ENCODE results near the gene CHST12. TPM values are rescaled to one million over a fixed set of nuclear protein-coding genes. Genes with fewer than 3 reads are reported as not detected.

CHST12 gene
- total and polyA plus RNA-seq, 5 donors from 2014 or later: 14.1 to 27.8 (median 20.2) TPM

- H3K27me3 ChIP-seq (ENCODE audit: control insufficient read depth, insufficient read depth, low read length): no peaks in the 10 kb centered on the region
- H3K4me3 Mint-ChIP-seq: peak overlapping the region in 1 of 4 donors; percentile 29
- H3K27ac Mint-ChIP-seq: peak overlapping the region in 2 of 3 donors; percentile 23 to 53
- peaks cover 11% of the 10 kb centered on the region for H3K36me3 Mint-ChIP-seq
- H3K27ac ChIP-seq (ENCODE audit: insufficient read depth, low read length, poor library complexity, severe bottlenecking): no peak overlapping the region
- DNase-seq (no peak), ATAC-seq (ENCODE audit: low read depth in 2 of 2) (peak in 1 of 2 donors; percentile 50)
- peaks cover 9% of the 10 kb centered on the region for H3K4me1 ChIP-seq (ENCODE audit: control insufficient read depth, insufficient read depth, low read length, poor library complexity, severe bottlenecking)
- H3K9me3 Mint-ChIP-seq: no peaks in the 10 kb centered on the region
- H3K36me3 ChIP-seq (ENCODE audit: control insufficient read depth, insufficient read depth, low read length): no peaks in the 10 kb centered on the region
- H3K4me3 ChIP-seq (ENCODE audit: low read depth, low read length): no peak overlapping the region
- H3K4me1 Mint-ChIP-seq: peaks cover 14 to 41% (median 22%) of the 10 kb centered on the region in 4 donors
- no peaks in the 10 kb centered on the region for H3K27me3 Mint-ChIP-seq
- no peaks in the 10 kb centered on the region for H3K9me3 ChIP-seq (ENCODE audit: control insufficient read depth in 2 of 2, low read length in 2 of 2)
These were observed 14.6 kb downstream of the CHST12 start for GRCh38 chr7:2417981-2418481.

GRCh38 chr7:2420216-2420933 is 17.0 kb downstream of the CHST12 start:
- peaks cover 3% of the 10 kb centered on the region for H3K36me3 ChIP-seq (ENCODE audit: control insufficient read depth, insufficient read depth, low read length)
- peaks cover 11 to 28% (median 21%) of the 10 kb centered on the region in 4 donors for H3K4me1 Mint-ChIP-seq
- no peak overlapping the region for H3K27ac Mint-ChIP-seq
- no peaks in the 10 kb centered on the region for H3K9me3 ChIP-seq (ENCODE audit: control insufficient read depth in 2 of 2, low read length in 2 of 2)
- no peaks in the 10 kb centered on the region for H3K27me3 ChIP-seq (ENCODE audit: control insufficient read depth, insufficient read depth, low read length)
- H3K4me1 ChIP-seq (ENCODE audit: control insufficient read depth, insufficient read depth, low read length, poor library complexity, severe bottlenecking): peaks cover 6% of the 10 kb centered on the region
- H3K9me3 Mint-ChIP-seq: no peaks in the 10 kb centered on the region
- H3K27me3 Mint-ChIP-seq: no peaks in the 10 kb centered on the region
- ATAC-seq (ENCODE audit: low read depth in 2 of 2): no peak
- H3K27ac ChIP-seq (ENCODE audit: insufficient read depth, low read length, poor library complexity, severe bottlenecking): no peak overlapping the region
- no peak for DNase-seq
- H3K36me3 Mint-ChIP-seq: peaks cover 7% of the 10 kb centered on the region
- H3K4me3 Mint-ChIP-seq: no peak overlapping the region
- H3K4me3 ChIP-seq (ENCODE audit: low read depth, low read length): no peak overlapping the region

- peaks cover 3% of the 10 kb centered on the region for H3K36me3 ChIP-seq (ENCODE audit: control insufficient read depth, insufficient read depth, low read length)
- H3K9me3 ChIP-seq (ENCODE audit: control insufficient read depth in 2 of 2, low read length in 2 of 2): no peaks in the 10 kb centered on the region
- Mint-ChIP-seq H3K4me3 (no peak overlapping the region), H3K9me3 (peaks cover 0 to under 1% (median 0%) of the 10 kb centered on the region in 7 donors), H3K27me3 (no peaks in the 10 kb centered on the region), H3K4me1 (peaks cover 4 to 22% (median 13%) of the 10 kb centered on the region in 4 donors), H3K36me3 (peaks cover 7% of the 10 kb centered on the region), H3K27ac (no peak overlapping the region)
- DNase-seq (no peak), ATAC-seq (ENCODE audit: low read depth in 2 of 2) (no peak)
- peaks cover 6% of the 10 kb centered on the region for H3K4me1 ChIP-seq (ENCODE audit: control insufficient read depth, insufficient read depth, low read length, poor library complexity, severe bottlenecking)
- H3K27ac ChIP-seq (ENCODE audit: insufficient read depth, low read length, poor library complexity, severe bottlenecking): no peak overlapping the region
- H3K4me3 ChIP-seq (ENCODE audit: low read depth, low read length): no peak overlapping the region
- H3K27me3 ChIP-seq (ENCODE audit: control insufficient read depth, insufficient read depth, low read length): no peaks in the 10 kb centered on the region
These were observed 18.5 kb downstream of the CHST12 start for GRCh38 chr7:2421943-2422310.

DNA sequence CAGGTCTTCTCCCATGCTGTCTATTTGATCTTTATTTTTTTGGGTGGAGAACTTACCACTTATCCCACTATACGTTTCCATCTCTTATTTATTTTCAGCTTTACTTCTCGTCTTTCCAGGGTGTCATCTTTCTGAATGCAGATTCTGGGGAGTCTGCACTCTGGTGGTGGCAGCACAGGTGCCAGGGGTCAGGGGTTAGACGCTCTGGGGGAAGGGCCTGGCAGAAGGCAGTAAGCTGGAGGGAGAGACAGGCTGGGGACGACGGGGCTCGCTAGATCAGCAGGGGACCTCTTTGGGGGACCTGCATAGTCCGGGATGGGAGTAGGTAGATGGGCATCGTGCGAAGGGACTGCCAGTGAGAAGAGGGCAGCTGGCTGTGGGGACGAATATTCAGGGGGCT is 22.3 kb downstream of the CHST12 start:
- H3K27me3 Mint-ChIP-seq: no peaks in the 10 kb centered on the region
- DNase-seq: no peak
- Histone ChIP-seq H3K36me3 (ENCODE audit: control insufficient read depth, insufficient read depth, low read length) (peaks cover 5% of the 10 kb centered on the region), H3K9me3 (ENCODE audit: control insufficient read depth in 2 of 2, low read length in 2 of 2) (peaks cover 0 to 1% of the 10 kb centered on the region in 2 experiments), H3K4me3 (ENCODE audit: low read depth, low read length) (no peak overlapping the region), H3K4me1 (ENCODE audit: control insufficient read depth, insufficient read depth, low read length, poor library complexity, severe bottlenecking) (no peaks in the 10 kb centered on the region), H3K27ac (ENCODE audit: insufficient read depth, low read length, poor library complexity, severe bottlenecking) (no peak overlapping the region), H3K27me3 (ENCODE audit: control insufficient read depth, insufficient read depth, low read length) (no peaks in the 10 kb centered on the region)
- peaks cover 0 to 1% (median under 1%) of the 10 kb centered on the region in 7 donors for H3K9me3 Mint-ChIP-seq
- H3K4me3 Mint-ChIP-seq: no peak overlapping the region
- peaks cover 8% of the 10 kb centered on the region for H3K36me3 Mint-ChIP-seq
- H3K27ac Mint-ChIP-seq: peak overlapping the region in 2 of 3 donors; percentile 54 to 77
- ATAC-seq (ENCODE audit: low read depth in 2 of 2): no peak
- peaks cover 0 to 17% (median 11%) of the 10 kb centered on the region in 4 donors for H3K4me1 Mint-ChIP-seq

DNA sequence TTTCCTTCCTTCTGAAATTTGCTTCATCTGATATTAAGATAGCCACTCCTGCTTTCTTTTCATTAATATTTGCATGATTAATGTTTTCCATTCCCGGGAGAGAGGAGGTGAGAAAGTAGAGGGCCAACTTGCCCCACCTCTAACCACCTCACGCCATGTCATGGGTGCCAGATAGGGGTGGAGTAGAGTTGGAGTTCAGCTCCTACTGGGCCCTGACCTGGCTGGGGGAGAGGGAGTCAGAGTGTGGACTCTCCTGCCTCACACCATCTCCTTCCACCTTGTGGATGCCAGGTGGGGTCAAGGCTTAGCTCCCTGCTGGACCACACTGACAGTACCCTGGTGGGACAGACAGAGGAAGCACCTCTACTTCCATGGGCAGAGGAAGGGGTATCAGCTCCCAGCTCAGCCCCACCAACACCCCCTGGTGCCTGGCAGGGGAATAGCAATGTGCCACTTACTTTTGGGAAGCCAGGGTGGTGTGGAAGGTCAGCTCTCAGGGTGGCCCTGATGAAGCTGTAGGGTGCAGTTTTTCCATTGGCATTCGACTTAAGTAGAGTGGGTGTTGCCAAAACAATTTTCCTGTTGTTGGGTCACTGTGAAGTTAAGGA is 28.0 kb downstream of the CHST12 start:
- Mint-ChIP-seq H3K4me3 (no peak overlapping the region), H3K9me3 (peaks cover 0 to 6% (median 3%) of the 10 kb centered on the region in 7 donors), H3K27ac (peak overlapping the region in 1 of 3 donors; percentile 1), H3K27me3 (no peaks in the 10 kb centered on the region), H3K36me3 (peaks cover 20% of the 10 kb centered on the region), H3K4me1 (peaks cover 5 to 18% (median 9%) of the 10 kb centered on the region in 4 donors)
- Histone ChIP-seq H3K27me3 (ENCODE audit: control insufficient read depth, insufficient read depth, low read length) (no peaks in the 10 kb centered on the region), H3K9me3 (ENCODE audit: control insufficient read depth in 2 of 2, low read length in 2 of 2) (peaks cover 0 to 3% of the 10 kb centered on the region in 2 experiments), H3K4me3 (ENCODE audit: low read depth, low read length) (no peak overlapping the region), H3K4me1 (ENCODE audit: control insufficient read depth, insufficient read depth, low read length, poor library complexity, severe bottlenecking) (no peaks in the 10 kb centered on the region), H3K36me3 (ENCODE audit: control insufficient read depth, insufficient read depth, low read length) (peaks cover 23% of the 10 kb centered on the region), H3K27ac (ENCODE audit: insufficient read depth, low read length, poor library complexity, severe bottlenecking) (no peak overlapping the region)
- ATAC-seq (ENCODE audit: low read depth in 2 of 2) (peak; percentile 40 to 53), DNase-seq (peak; percentile 12 to 41 (median 38))

DNA sequence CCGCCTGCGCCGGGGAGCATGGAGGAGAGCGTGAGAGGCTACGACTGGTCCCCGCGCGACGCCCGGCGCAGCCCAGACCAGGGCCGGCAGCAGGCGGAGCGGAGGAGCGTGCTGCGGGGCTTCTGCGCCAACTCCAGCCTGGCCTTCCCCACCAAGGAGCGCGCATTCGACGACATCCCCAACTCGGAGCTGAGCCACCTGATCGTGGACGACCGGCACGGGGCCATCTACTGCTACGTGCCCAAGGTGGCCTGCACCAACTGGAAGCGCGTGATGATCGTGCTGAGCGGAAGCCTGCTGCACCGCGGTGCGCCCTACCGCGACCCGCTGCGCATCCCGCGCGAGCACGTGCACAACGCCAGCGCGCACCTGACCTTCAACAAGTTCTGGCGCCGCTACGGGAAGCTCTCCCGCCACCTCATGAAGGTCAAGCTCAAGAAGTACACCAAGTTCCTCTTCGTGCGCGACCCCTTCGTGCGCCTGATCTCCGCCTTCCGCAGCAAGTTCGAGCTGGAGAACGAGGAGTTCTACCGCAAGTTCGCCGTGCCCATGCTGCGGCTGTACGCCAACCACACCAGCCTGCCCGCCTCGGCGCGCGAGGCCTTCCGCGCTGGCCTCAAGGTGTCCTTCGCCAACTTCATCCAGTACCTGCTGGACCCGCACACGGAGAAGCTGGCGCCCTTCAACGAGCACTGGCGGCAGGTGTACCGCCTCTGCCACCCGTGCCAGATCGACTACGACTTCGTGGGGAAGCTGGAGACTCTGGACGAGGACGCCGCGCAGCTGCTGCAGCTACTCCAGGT is 29.7 kb downstream of the CHST12 start:
- H3K36me3 ChIP-seq (ENCODE audit: control insufficient read depth, insufficient read depth, low read length): peaks cover 35% of the 10 kb centered on the region
- H3K27ac Mint-ChIP-seq: no peak overlapping the region
- peaks cover 24% of the 10 kb centered on the region for H3K36me3 Mint-ChIP-seq

GRCh38 chr7:2433713-2434550 is 30.5 kb downstream of the CHST12 start:
- Histone ChIP-seq H3K27me3 (ENCODE audit: control insufficient read depth, insufficient read depth, low read length) (no peaks in the 10 kb centered on the region), H3K9me3 (ENCODE audit: control insufficient read depth in 2 of 2, low read length in 2 of 2) (peaks cover 0 to 3% of the 10 kb centered on the region in 2 experiments), H3K4me3 (ENCODE audit: low read depth, low read length) (no peak overlapping the region), H3K4me1 (ENCODE audit: control insufficient read depth, insufficient read depth, low read length, poor library complexity, severe bottlenecking) (no peaks in the 10 kb centered on the region), H3K36me3 (ENCODE audit: control insufficient read depth, insufficient read depth, low read length) (peaks cover 38% of the 10 kb centered on the region), H3K27ac (ENCODE audit: insufficient read depth, low read length, poor library complexity, severe bottlenecking) (no peak overlapping the region)
- no peak for DNase-seq
- Mint-ChIP-seq H3K27ac (no peak overlapping the region), H3K9me3 (peaks cover 0 to 6% (median 2%) of the 10 kb centered on the region in 7 donors), H3K4me1 (peaks cover 5 to 19% (median 7%) of the 10 kb centered on the region in 4 donors), H3K36me3 (peaks cover 24% of the 10 kb centered on the region), H3K4me3 (no peak overlapping the region), H3K27me3 (no peaks in the 10 kb centered on the region)
- ATAC-seq (ENCODE audit: low read depth in 2 of 2): no peak

More for the DNA sequence above, 29.7 kb downstream of the CHST12 start:
- Histone ChIP-seq H3K27me3 (ENCODE audit: control insufficient read depth, insufficient read depth, low read length) (no peaks in the 10 kb centered on the region), H3K4me3 (ENCODE audit: low read depth, low read length) (no peak overlapping the region), H3K4me1 (ENCODE audit: control insufficient read depth, insufficient read depth, low read length, poor library complexity, severe bottlenecking) (no peaks in the 10 kb centered on the region), H3K27ac (ENCODE audit: insufficient read depth, low read length, poor library complexity, severe bottlenecking) (no peak overlapping the region), H3K9me3 (ENCODE audit: control insufficient read depth in 2 of 2, low read length in 2 of 2) (peaks cover 0 to 3% of the 10 kb centered on the region in 2 experiments)
- DNase-seq: no peak
- Mint-ChIP-seq H3K27me3 (no peaks in the 10 kb centered on the region), H3K4me1 (peaks cover 5 to 19% (median 8%) of the 10 kb centered on the region in 4 donors), H3K4me3 (no peak overlapping the region), H3K9me3 (peaks cover 0 to 6% (median 2%) of the 10 kb centered on the region in 7 donors)
- no peak for ATAC-seq (ENCODE audit: low read depth in 2 of 2)

All from CD4-positive, CD25-positive, alpha-beta regulatory T cell (primary cell).